Progenitor cell of endocrine pancreas (in vitro differentiated cells): Measurements from ENCODE around the gene CSTF2. TPM values are rescaled to one million over a fixed set of nuclear protein-coding genes. Genes with fewer than 3 reads are reported as not detected.

Source experiments
- DNase-seq: peaks from one replicate; pipeline ENCODE4 v3.0.0; 2021; ENCODE audit warnings: low spot score; ENCODE audit not compliant: unreplicated experiment
- H3K27ac Mint-ChIP-seq: 2 replicates; pipeline ENCODE4 v1.8.0; 2021; ENCODE audit warnings: mild to moderate bottlenecking, moderate library complexity, mixed read lengths
- H3K27me3 Mint-ChIP-seq: 2 replicates; pipeline ENCODE4 v1.8.0; 2021; ENCODE audit warnings: mixed read lengths
- H3K36me3 Mint-ChIP-seq: 2 replicates; pipeline ENCODE4 v1.8.0; 2022; ENCODE audit warnings: mixed read lengths; ENCODE audit not compliant: insufficient read depth
- H3K4me1 Mint-ChIP-seq: 2 replicates; pipeline ENCODE4 v1.8.0; 2021; ENCODE audit warnings: low read depth, mixed read lengths
- H3K4me3 Mint-ChIP-seq: 2 replicates; pipeline ENCODE4 v1.8.0; 2021; ENCODE audit warnings: low read depth, mild to moderate bottlenecking, moderate library complexity, mixed read lengths
- H3K9me3 Mint-ChIP-seq: 2 replicates; pipeline ENCODE4 v1.8.0; 2021; ENCODE audit warnings: low read depth, mixed read lengths
- CTCF ChIP-seq: fragments of 200-600 bp; sonication (generic); IDR thresholded peaks from one replicate; pipeline ENCODE4 v1.5.0; 2021; ENCODE audit warnings: antibody characterized with exemption, mild to moderate bottlenecking; ENCODE audit not compliant: unreplicated experiment
- total RNA-seq: library from RNA; stranded (reverse); gene quantifications from 2 replicates; pipeline ENCODE4 v1.2.1, GENCODE V29; 2021

The CSTF2 gene
- total RNA-seq, 1 donor from 2014 or later: 22.7 TPM

GRCh38 chrX:100829730-100830129 is 9.5 kb downstream of the CSTF2 start:
- no peak for DNase-seq
- Mint-ChIP-seq H3K4me1 (no peaks in the 10 kb centered on the region), H3K27ac (no peak overlapping the region), H3K27me3 (no peaks in the 10 kb centered on the region), H3K9me3 (peaks cover 11% of the 10 kb centered on the region), H3K36me3 (peaks cover 19% of the 10 kb centered on the region), H3K4me3 (no peak overlapping the region)
- no peak for TF ChIP-seq CTCF

DNA sequence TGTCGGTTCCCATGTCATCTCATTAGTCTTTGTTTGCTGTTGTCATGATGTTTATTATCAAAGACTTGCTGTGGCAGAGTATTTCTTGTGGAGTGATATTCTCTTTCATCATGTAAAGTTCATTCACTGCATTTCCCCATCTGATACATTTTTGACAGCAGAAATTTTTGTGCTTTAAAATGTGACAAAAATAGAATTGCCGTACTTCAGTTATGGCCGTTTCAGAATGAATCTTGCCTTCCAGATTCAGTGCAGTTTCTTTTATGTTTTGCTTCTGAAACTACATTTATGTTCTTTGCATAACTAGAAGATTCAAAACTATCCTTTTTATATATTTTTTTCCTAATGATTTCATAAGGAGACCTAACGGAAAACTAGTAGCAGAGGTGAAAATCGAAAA is 10.0 kb downstream of the CSTF2 start:
- Mint-ChIP-seq H3K4me3 (no peak overlapping the region), H3K27me3 (no peaks in the 10 kb centered on the region), H3K4me1 (no peaks in the 10 kb centered on the region), H3K9me3 (peaks cover 11% of the 10 kb centered on the region), H3K36me3 (peaks cover 19% of the 10 kb centered on the region), H3K27ac (no peak overlapping the region)
- TF ChIP-seq CTCF: no peak
- no peak for DNase-seq

DNA sequence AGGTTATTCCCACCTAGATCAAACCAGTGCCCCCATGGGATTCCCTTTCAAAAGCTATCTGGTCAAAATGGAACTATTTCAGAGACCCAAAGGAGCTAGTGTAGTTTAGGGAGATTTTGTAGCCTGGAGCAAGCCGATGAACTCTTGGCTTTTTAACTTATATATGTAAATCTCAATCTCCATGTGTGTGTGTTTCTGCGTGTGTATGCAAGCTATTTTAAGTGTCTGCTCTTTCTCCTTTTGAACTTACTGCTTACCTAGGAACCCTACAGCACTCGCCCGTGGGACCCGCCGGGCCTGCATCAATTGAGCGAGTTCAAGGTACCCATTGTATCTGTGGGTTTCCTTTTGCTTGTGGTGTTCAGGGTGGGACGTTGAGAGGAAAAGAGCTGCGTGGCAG is 10.4 kb downstream of the CSTF2 start:
- Mint-ChIP-seq H3K4me1 (no peaks in the 10 kb centered on the region), H3K4me3 (no peak overlapping the region), H3K27ac (no peak overlapping the region), H3K36me3 (peaks cover 19% of the 10 kb centered on the region), H3K9me3 (peaks cover 11% of the 10 kb centered on the region), H3K27me3 (no peaks in the 10 kb centered on the region)
- no peak for DNase-seq
- TF ChIP-seq CTCF: no peak

DNA sequence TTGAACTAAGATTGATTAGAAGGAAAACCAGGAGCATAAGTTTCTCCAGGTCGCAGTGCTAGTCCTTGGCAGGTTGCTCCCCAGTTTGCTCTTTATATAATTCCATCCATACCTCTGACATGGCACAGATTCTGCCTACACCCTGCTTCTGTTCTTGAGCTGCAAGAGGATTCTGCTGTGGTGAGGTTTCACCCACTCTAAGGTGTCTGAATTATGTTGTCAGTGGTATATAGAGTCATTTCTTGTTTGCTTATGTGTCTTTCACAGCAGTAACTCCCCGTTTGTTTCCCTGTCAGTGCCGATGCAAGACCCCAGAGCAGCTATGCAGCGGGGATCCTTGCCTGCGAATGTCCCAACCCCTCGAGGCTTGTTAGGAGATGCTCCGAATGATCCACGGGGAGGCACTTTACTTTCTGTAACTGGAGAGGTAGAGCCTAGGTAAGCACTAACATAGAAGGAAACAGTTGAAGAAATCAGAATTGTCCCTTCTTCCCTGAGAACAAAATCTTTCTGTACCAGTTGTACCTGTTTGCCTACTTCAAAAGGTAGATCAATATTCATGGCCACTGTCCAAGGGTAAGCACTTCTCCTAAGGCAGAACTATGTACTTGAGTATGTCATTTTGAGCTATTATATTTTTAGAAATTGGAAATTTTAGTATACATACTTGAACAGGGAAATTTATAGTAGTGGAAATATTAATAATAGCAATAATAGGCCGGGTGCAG is 11.2 kb downstream of the CSTF2 start:
- TF ChIP-seq CTCF: no peak
- no peaks in the 10 kb centered on the region for H3K4me1 Mint-ChIP-seq
- no peak overlapping the region for H3K27ac Mint-ChIP-seq
- peaks cover 11% of the 10 kb centered on the region for H3K9me3 Mint-ChIP-seq
- H3K36me3 Mint-ChIP-seq: peaks cover 18% of the 10 kb centered on the region
- H3K4me3 Mint-ChIP-seq: no peak overlapping the region
- no peaks in the 10 kb centered on the region for H3K27me3 Mint-ChIP-seq
- DNase-seq: no peak

DNA sequence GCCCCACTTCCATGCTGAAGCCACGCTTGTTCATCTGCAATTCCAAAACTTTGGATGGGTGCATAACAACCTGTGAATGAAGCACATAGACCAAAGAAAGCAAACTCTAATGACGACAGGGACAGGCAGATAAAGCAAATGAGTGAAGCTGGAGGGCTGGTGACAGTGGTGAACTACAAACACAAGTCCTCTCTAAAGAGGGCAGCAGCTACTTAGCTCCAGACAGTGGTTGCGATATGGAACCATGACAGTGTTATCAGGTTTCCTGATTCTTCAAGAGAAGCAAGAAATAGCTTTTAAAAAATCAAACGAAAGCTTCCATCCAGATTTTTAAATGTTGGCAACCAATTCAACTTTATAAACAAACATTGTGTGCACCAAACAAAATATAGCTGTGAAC is 30.1 kb downstream of the CSTF2 start:
- no peaks in the 10 kb centered on the region for H3K4me1 Mint-ChIP-seq
- no peak overlapping the region for H3K27ac Mint-ChIP-seq
- no peak overlapping the region for H3K4me3 Mint-ChIP-seq
- no peaks in the 10 kb centered on the region for H3K36me3 Mint-ChIP-seq
- no peaks in the 10 kb centered on the region for H3K27me3 Mint-ChIP-seq
- DNase-seq: no peak
- H3K9me3 Mint-ChIP-seq: peaks cover 7% of the 10 kb centered on the region
- TF ChIP-seq CTCF: no peak
